GM11168 (cell line): Measurements from ENCODE around the gene OR2V1.
"Not testable (repeated sequence)": the region's sequence is repeated elsewhere in the genome, so short reads cannot be mapped to it uniquely, and the experiment has no call there.

Experiments used
- in situ Hi-C: fragments of 300-500 bp; cut with MboI; formaldehyde crosslinking; loops from one replicate; pipeline ENCODE4 v1.12.0; 2022; ENCODE audit warnings: low sequenced_read_pairs; ENCODE audit not compliant: unreplicated experiment

Gene OR2V1

GRCh38 chr5:181133083-181133482 lies 2.1 kb upstream of the OR2V1 start:
- in situ Hi-C loops, result no loop called here

- in situ Hi-C loops, result no loop called here
These were observed 545 bp upstream of the OR2V1 start for GRCh38 chr5:181131514-181131913.

- in situ Hi-C loops, result not testable (repeated sequence)
These were observed 888 bp downstream of the OR2V1 start for GRCh38 chr5:181130081-181130480.

- in situ Hi-C loops, result no loop called here
These were observed 1.4 kb downstream of the OR2V1 start for GRCh38 chr5:181129601-181130000.

GRCh38 chr5:181127907-181128626 lies 2.9 kb downstream of the OR2V1 start:
- in situ Hi-C loops, result no loop called here

GRCh38 chr5:181127456-181127855 lies 3.5 kb downstream of the OR2V1 start:
- in situ Hi-C loops, result no loop called here

GRCh38 chr5:181126841-181127240 lies 4.1 kb downstream of the OR2V1 start:
- in situ Hi-C loops, result no loop called here

- in situ Hi-C loops, result no loop called here
These were observed 6.4 kb downstream of the OR2V1 start for GRCh38 chr5:181124526-181124925.

- in situ Hi-C loops, result no loop called here
These were observed 9.1 kb downstream of the OR2V1 start for GRCh38 chr5:181121675-181122561.

- in situ Hi-C loops, result no loop called here
These were observed 10.2 kb downstream of the OR2V1 start for GRCh38 chr5:181120761-181121160.

GRCh38 chr5:181120306-181120705 lies 10.7 kb downstream of the OR2V1 start:
- in situ Hi-C loops, result no loop called here

- in situ Hi-C loops, result no loop called here
These were observed 11.9 kb downstream of the OR2V1 start for GRCh38 chr5:181119105-181119504.

GRCh38 chr5:181118369-181118768 lies 12.6 kb downstream of the OR2V1 start:
- in situ Hi-C loops, result no loop called here

GRCh38 chr5:181114844-181115778 lies 15.9 kb downstream of the OR2V1 start:
- in situ Hi-C loops, result no loop called here

GRCh38 chr5:181114284-181114843 lies 16.6 kb downstream of the OR2V1 start:
- in situ Hi-C loops, result no loop called here

- in situ Hi-C loops, result not testable (repeated sequence)
These were observed 17.4 kb downstream of the OR2V1 start for GRCh38 chr5:181113572-181113971.

- in situ Hi-C loops, result no loop called here
These were observed 18.5 kb downstream of the OR2V1 start for GRCh38 chr5:181112476-181112875.

GRCh38 chr5:181111010-181111409 lies 20.0 kb downstream of the OR2V1 start:
- in situ Hi-C loops, result no loop called here

GRCh38 chr5:181109489-181110013 lies 21.4 kb downstream of the OR2V1 start:
- in situ Hi-C loops, result no loop called here
